OCI-LY1 (cell line): Measurements from ENCODE around the gene HES5.

Experiments used
- H2AFZ ChIP-seq: fragments of 200-600 bp; sonication (generic), shearing (Covaris generic); 2 replicates; pipeline ENCODE4 v1.6.0; 2014; ENCODE audit warnings: antibody characterized with exemption, mild to moderate bottlenecking, low read length
- H3F3A ChIP-seq: fragments of 200-600 bp; sonication (generic), shearing (Covaris generic); 2 replicates; pipeline ENCODE4 v1.6.0; 2014; ENCODE audit warnings: mild to moderate bottlenecking, antibody characterized with exemption, low read length, moderate library complexity; ENCODE audit not compliant: insufficient read depth
- H3K27ac ChIP-seq: fragments of 200-600 bp; sonication (generic); 2 replicates; pipeline ENCODE4 v1.5.1; 2014; ENCODE audit warnings: low read length, mixed run types, mild to moderate bottlenecking, low read depth; ENCODE audit not compliant: poor library complexity, severe bottlenecking
- H3K27me3 ChIP-seq: fragments of 200-600 bp; sonication (generic); 2 replicates; pipeline ENCODE4 v1.6.0; 2014; ENCODE audit warnings: antibody characterized with exemption, mild to moderate bottlenecking, low read length, moderate library complexity; ENCODE audit not compliant: insufficient read depth
- H3K36me3 ChIP-seq: fragments of 200-600 bp; sonication (generic); 2 replicates; pipeline ENCODE4 v1.6.1; 2014; ENCODE audit warnings: mild to moderate bottlenecking, antibody characterized with exemption, low read length, moderate library complexity, mixed read lengths; ENCODE audit not compliant: insufficient read depth
- H3K4me1 ChIP-seq: fragments of 200-600 bp; sonication (generic); 2 replicates; pipeline ENCODE4 v1.5.1; 2014; ENCODE audit warnings: mild to moderate bottlenecking, low read length, moderate library complexity; ENCODE audit not compliant: insufficient read depth, severe bottlenecking
- H3K4me2 ChIP-seq: fragments of 200-600 bp; sonication (generic), shearing (Covaris generic); 2 replicates; pipeline ENCODE4 v1.6.1; 2014; ENCODE audit warnings: low read length
- H3K4me3 ChIP-seq: fragments of 200-600 bp; sonication (generic); 2 replicates; pipeline ENCODE4 v1.5.1; 2014; ENCODE audit warnings: low read length, low read depth, mild to moderate bottlenecking, mixed read lengths; ENCODE audit not compliant: poor library complexity, severe bottlenecking
- H3K79me2 ChIP-seq: fragments of 200-600 bp; shearing (Covaris generic); 2 replicates; pipeline ENCODE4 v1.6.1; 2016; ENCODE audit warnings: mixed run types, low read length, mixed read lengths; ENCODE audit not compliant: insufficient read depth
- H3K9ac ChIP-seq: fragments of 200-600 bp; sonication (generic), shearing (Covaris generic); 2 replicates; pipeline ENCODE4 v1.6.1; 2014; ENCODE audit warnings: mild to moderate bottlenecking, low read length, mixed read lengths
- H3K9me2 ChIP-seq: fragments of 200-600 bp; sonication (generic), shearing (Covaris generic); 2 replicates; pipeline ENCODE4 v1.6.1; 2014; ENCODE audit warnings: low read depth, mild to moderate bottlenecking, low read length, mixed read lengths
- H3K9me3 ChIP-seq: fragments of 200-600 bp; shearing (Covaris generic); 2 replicates; pipeline ENCODE4 v1.6.1; 2014; ENCODE audit warnings: low read length, mixed read lengths
- H4K20me1 ChIP-seq: fragments of 200-600 bp; sonication (generic), shearing (Covaris generic); 2 replicates; pipeline ENCODE4 v1.6.0; 2016; ENCODE audit warnings: mild to moderate bottlenecking, low read length; ENCODE audit not compliant: insufficient read depth
- EZH2 ChIP-seq: fragments of 200-600 bp; sonication (generic), shearing (Covaris generic); IDR thresholded peaks from 2 replicates; pipeline ENCODE4 v1.8.0; 2017; ENCODE audit warnings: borderline replicate concordance, mixed run types, mild to moderate bottlenecking, antibody characterized with exemption, low read length, moderate library complexity, mixed read lengths
- TF ChIP-seq, protein P1 (sequence below): fragments of 200-600 bp; sonication (generic), shearing (Covaris generic); IDR thresholded peaks from 2 replicates; pipeline ENCODE4 v1.5.1; 2017; ENCODE audit warnings: mild to moderate bottlenecking, antibody characterized with exemption, low read length, moderate library complexity, mixed read lengths

HES5 gene

GRCh38 chr1:2494323-2494693 is 35.8 kb downstream of the HES5 start:
- Histone ChIP-seq H3K79me2 (no peaks in the 10 kb centered on the region), H4K20me1 (no peaks in the 10 kb centered on the region), H3K9me3 (no peaks in the 10 kb centered on the region), H3F3A (no peaks in the 10 kb centered on the region), H2AFZ (no peak overlapping the region), H3K27ac (no peak overlapping the region), H3K4me3 (no peak overlapping the region), H3K9ac (no peak overlapping the region), H3K4me1 (peaks cover 9% of the 10 kb centered on the region), H3K36me3 (no peaks in the 10 kb centered on the region), H3K9me2 (no peaks in the 10 kb centered on the region), H3K27me3 (peaks cover 15% of the 10 kb centered on the region; the same call in 1 of the 2 replicates), H3K4me2 (no peak overlapping the region)
- no peak for TF ChIP-seq EZH2
- TF ChIP-seq, protein P1, sequence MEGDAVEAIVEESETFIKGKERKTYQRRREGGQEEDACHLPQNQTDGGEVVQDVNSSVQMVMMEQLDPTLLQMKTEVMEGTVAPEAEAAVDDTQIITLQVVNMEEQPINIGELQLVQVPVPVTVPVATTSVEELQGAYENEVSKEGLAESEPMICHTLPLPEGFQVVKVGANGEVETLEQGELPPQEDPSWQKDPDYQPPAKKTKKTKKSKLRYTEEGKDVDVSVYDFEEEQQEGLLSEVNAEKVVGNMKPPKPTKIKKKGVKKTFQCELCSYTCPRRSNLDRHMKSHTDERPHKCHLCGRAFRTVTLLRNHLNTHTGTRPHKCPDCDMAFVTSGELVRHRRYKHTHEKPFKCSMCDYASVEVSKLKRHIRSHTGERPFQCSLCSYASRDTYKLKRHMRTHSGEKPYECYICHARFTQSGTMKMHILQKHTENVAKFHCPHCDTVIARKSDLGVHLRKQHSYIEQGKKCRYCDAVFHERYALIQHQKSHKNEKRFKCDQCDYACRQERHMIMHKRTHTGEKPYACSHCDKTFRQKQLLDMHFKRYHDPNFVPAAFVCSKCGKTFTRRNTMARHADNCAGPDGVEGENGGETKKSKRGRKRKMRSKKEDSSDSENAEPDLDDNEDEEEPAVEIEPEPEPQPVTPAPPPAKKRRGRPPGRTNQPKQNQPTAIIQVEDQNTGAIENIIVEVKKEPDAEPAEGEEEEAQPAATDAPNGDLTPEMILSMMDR = no peak

DNA sequence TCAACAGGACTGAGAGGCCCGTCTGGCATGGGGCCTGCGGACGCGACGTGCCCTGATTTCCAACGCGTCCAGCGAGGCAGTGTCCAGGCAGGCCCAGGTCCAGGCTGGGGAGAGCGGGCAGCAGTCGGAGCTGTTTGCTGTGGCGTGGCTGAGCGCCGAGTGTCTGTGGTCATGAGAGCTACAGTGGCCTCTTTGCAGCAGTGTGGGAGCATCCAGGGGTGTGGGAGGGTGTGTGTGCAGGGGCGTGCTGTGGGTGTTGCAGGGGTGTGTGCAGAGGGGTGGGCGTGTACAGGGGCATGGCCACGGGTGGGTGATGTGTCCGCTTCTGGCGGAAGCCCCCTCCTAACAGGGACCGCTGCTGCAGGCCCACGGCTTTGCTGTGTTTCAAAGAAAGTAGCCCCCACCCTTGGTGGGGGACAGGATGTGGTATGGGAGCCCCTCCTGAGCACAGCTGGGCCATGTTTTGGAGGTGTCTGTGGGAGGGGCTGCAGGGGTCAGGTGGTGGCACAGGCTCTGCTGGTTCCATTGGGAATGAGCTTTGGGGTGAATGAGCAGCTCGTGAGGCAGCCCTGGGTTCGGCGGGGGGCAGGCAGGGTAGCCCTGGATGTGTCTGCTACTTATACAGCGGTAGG is 36.3 kb downstream of the HES5 start:
- Histone ChIP-seq H3K9ac (no peak overlapping the region), H3K27ac (no peak overlapping the region), H2AFZ (no peak overlapping the region), H3K36me3 (no peaks in the 10 kb centered on the region), H4K20me1 (no peaks in the 10 kb centered on the region), H3F3A (no peaks in the 10 kb centered on the region), H3K79me2 (no peaks in the 10 kb centered on the region), H3K9me3 (no peaks in the 10 kb centered on the region), H3K4me3 (no peak overlapping the region), H3K27me3 (peaks cover 18% of the 10 kb centered on the region; the same call in 1 of the 2 replicates), H3K4me2 (no peak overlapping the region), H3K9me2 (no peaks in the 10 kb centered on the region), H3K4me1 (peaks cover 9% of the 10 kb centered on the region)
- TF ChIP-seq EZH2 = no peak
- TF ChIP-seq, protein P1 = no peak

- Histone ChIP-seq H3K27me3 (peaks cover 24% of the 10 kb centered on the region; the same call in 1 of the 2 replicates), H4K20me1 (no peaks in the 10 kb centered on the region), H3K79me2 (no peaks in the 10 kb centered on the region), H3K4me1 (peaks cover 9% of the 10 kb centered on the region), H3K27ac (no peak overlapping the region), H3K4me3 (no peak overlapping the region), H3K9ac (no peak overlapping the region), H3K9me3 (no peaks in the 10 kb centered on the region), H3F3A (no peaks in the 10 kb centered on the region), H2AFZ (no peak overlapping the region), H3K4me2 (no peak overlapping the region), H3K9me2 (no peaks in the 10 kb centered on the region), H3K36me3 (no peaks in the 10 kb centered on the region; the same call in 1 of the 2 replicates)
- TF ChIP-seq EZH2 = no peak
- TF ChIP-seq, protein P1 = no peak
Observed at GRCh38 chr1:2493218-2493617, 36.8 kb downstream of the HES5 start.
